Upper lobe of left lung (tissue), 4 donors: Measurements from ENCODE around the gene BORCS6.

Experiments
- POLR2A ChIP-seq, 4 donors: fragments of 450-650 bp; IDR thresholded peaks; one replicate each; pipeline ENCODE4 v1.5.1; 2016 to 2017; ENCODE audit warnings: antibody characterized with exemption in 4 of 4, mild to moderate bottlenecking in 2 of 4
- TF ChIP-seq, protein P1 (sequence below), 6 experiments: fragments of 450-650 bp in 4 of 6; fragments of 200-600 bp in 2 of 6; sonication (generic) in 2 of 6; IDR thresholded peaks; one replicate each; pipeline ENCODE4 v1.5.1; 2016 to 2019; ENCODE audit warnings: antibody characterized with exemption in 6 of 6

DNA sequence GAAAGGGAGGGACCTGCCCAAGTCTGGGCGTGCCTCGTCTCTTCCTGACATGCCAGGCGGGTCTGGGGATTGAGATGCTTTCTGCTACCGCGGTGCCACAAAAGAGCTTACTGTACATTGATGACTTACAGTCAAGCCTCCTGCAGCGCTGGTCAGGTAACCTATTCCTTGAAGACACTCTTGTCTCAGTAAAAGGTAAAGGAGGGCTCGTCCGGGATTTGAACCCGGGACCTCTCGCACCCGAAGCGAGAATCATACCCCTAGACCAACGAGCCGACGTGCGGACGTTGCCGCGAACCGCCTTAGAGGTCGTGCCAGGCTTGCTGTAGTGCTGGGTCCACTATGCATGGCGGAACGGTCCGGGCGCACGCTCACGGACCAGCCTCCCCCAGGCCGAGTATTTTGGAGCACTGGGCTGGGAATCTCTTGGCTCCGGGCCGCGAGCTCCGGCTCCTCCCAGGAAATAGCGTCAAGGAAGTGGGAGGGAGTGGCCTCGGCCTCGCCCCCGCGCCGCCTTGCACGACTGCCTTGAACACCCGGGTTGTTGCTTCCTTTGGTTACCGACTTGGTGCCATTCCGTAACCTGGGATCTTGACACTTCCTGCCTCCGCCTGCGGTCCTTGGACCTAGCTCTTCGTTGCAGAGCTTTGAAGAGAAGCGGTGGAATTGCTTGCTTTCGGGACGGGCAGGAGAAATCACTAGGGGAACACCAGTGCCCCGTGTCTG is 32.8 kb upstream of the BORCS6 start:
- TF ChIP-seq, protein P1, sequence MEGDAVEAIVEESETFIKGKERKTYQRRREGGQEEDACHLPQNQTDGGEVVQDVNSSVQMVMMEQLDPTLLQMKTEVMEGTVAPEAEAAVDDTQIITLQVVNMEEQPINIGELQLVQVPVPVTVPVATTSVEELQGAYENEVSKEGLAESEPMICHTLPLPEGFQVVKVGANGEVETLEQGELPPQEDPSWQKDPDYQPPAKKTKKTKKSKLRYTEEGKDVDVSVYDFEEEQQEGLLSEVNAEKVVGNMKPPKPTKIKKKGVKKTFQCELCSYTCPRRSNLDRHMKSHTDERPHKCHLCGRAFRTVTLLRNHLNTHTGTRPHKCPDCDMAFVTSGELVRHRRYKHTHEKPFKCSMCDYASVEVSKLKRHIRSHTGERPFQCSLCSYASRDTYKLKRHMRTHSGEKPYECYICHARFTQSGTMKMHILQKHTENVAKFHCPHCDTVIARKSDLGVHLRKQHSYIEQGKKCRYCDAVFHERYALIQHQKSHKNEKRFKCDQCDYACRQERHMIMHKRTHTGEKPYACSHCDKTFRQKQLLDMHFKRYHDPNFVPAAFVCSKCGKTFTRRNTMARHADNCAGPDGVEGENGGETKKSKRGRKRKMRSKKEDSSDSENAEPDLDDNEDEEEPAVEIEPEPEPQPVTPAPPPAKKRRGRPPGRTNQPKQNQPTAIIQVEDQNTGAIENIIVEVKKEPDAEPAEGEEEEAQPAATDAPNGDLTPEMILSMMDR (IDR thresholded peaks at IDR 0.05): no peak
- TF ChIP-seq POLR2A (IDR thresholded peaks at IDR 0.05): peak in 2 of 4 donors; percentile 35 to 83
